SU-DHL-6 (cell line): Measurements from ENCODE around the gene NAT16.

Experiments
- H2AFZ ChIP-seq: fragments of 200-600 bp; sonication (generic); 2 replicates; pipeline ENCODE4 v1.6.1; 2014; ENCODE audit warnings: low read depth, mild to moderate bottlenecking, moderate library complexity, mixed read lengths, antibody characterized with exemption, low read length; ENCODE audit not compliant: severe bottlenecking
- H3F3A ChIP-seq: fragments of 200-600 bp; shearing (Covaris generic); 2 replicates; pipeline ENCODE4 v1.6.0; 2016; ENCODE audit warnings: antibody characterized with exemption, mild to moderate bottlenecking; ENCODE audit not compliant: insufficient read depth
- H3K27ac ChIP-seq: fragments of 200-600 bp; sonication (generic); 2 replicates; pipeline ENCODE4 v1.5.1; 2016; ENCODE audit warnings: low read depth, mild to moderate bottlenecking, low read length, moderate library complexity, mixed read lengths
- H3K27me3 ChIP-seq: fragments of 200-600 bp; sonication (generic), shearing (Covaris generic); 2 replicates; pipeline ENCODE4 v1.6.0; 2014; ENCODE audit warnings: mild to moderate bottlenecking, low read length
- H3K36me3 ChIP-seq: fragments of 200-600 bp; sonication (generic); 2 replicates; pipeline ENCODE4 v1.6.1; 2014; ENCODE audit warnings: mild to moderate bottlenecking, low read length, mixed read lengths
- H3K4me2 ChIP-seq: fragments of 300-600, 200-600 bp; shearing (Covaris generic), sonication (generic); 2 replicates; pipeline ENCODE4 v1.6.0; 2014; ENCODE audit warnings: low read length, low read depth, mild to moderate bottlenecking; ENCODE audit not compliant: poor library complexity, severe bottlenecking
- H3K4me3 ChIP-seq: fragments of 200-600 bp; sonication (generic); 2 replicates; pipeline ENCODE4 v1.5.1; 2014; ENCODE audit warnings: antibody characterized with exemption, low read length, mild to moderate bottlenecking, mixed read lengths; ENCODE audit not compliant: insufficient read depth, poor library complexity, severe bottlenecking
- H3K79me2 ChIP-seq: fragments of 200-600 bp; sonication (generic); 2 replicates; pipeline ENCODE4 v1.6.1; 2014; ENCODE audit warnings: mild to moderate bottlenecking, low read length, moderate library complexity; ENCODE audit not compliant: insufficient read depth
- H3K9ac ChIP-seq: fragments of 200-600 bp; sonication (generic); 2 replicates; pipeline ENCODE4 v1.7.0; 2014; ENCODE audit warnings: mild to moderate bottlenecking, low read length
- H3K9me2 ChIP-seq: fragments of 200-600 bp; sonication (generic); replicated peaks from 2 replicates; pipeline ENCODE4 v1.6.1; 2014; ENCODE audit warnings: low read length; ENCODE audit not compliant: insufficient read depth
- H3K9me3 ChIP-seq: fragments of 200-600 bp; sonication (generic); 2 replicates; pipeline ENCODE4 v1.6.1; 2014; ENCODE audit warnings: low read length, mixed read lengths; ENCODE audit not compliant: insufficient read depth
- H4K20me1 ChIP-seq: fragments of 200-600 bp; sonication (generic); 2 replicates; pipeline ENCODE4 v1.6.1; 2014; ENCODE audit warnings: low read depth, mild to moderate bottlenecking, antibody characterized with exemption, low read length, moderate library complexity, mixed read lengths
- CTCF ChIP-seq: fragments of 200-600 bp; sonication (generic); IDR thresholded peaks from one replicate; pipeline ENCODE4 v1.5.1; 2017; ENCODE audit warnings: antibody characterized with exemption, mild to moderate bottlenecking, low read length, moderate library complexity; ENCODE audit not compliant: insufficient read depth, poor library complexity, severe bottlenecking
- EZH2phosphoT487 ChIP-seq: fragments of 200-600 bp; sonication (generic), shearing (Covaris generic); conservative IDR thresholded peaks from 2 replicates; pipeline ENCODE4 v1.6.1; 2018; ENCODE audit warnings: mild to moderate bottlenecking, antibody characterized with exemption, low read length, moderate library complexity, mixed read lengths

The NAT16 gene

DNA sequence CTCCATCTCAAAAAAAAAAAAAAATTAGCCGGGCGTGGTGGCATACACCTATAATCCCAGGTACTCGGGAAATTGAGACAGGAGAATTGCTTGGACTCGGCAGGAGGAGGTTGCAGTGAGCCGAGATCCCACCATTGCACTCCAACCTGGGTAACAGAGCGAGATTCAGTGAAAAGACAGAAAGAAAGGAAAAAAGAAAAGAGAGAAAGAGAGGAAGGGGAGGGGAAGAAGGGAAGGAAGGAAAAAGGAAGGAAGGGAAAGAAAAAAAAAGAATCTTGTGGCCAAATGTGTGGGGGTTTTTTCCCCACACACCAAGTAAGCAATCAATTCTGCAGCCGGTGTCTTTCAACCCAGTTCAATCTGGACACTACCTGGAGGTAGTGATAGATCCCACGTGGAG lies 9.0 kb upstream of the NAT16 start:
- Histone ChIP-seq H3K9me2 (no peaks in the 10 kb centered on the region), H3K79me2 (no peaks in the 10 kb centered on the region), H3K4me3 (no peak overlapping the region), H3K9me3 (no peaks in the 10 kb centered on the region), H3F3A (no peaks in the 10 kb centered on the region), H3K4me2 (no peak overlapping the region), H3K36me3 (no peaks in the 10 kb centered on the region), H4K20me1 (no peaks in the 10 kb centered on the region), H3K27ac (no peak overlapping the region), H3K9ac (no peak overlapping the region), H2AFZ (no peak overlapping the region), H3K27me3 (no peaks in the 10 kb centered on the region)
- TF ChIP-seq EZH2phosphoT487: no peak
- no peak for TF ChIP-seq CTCF

DNA sequence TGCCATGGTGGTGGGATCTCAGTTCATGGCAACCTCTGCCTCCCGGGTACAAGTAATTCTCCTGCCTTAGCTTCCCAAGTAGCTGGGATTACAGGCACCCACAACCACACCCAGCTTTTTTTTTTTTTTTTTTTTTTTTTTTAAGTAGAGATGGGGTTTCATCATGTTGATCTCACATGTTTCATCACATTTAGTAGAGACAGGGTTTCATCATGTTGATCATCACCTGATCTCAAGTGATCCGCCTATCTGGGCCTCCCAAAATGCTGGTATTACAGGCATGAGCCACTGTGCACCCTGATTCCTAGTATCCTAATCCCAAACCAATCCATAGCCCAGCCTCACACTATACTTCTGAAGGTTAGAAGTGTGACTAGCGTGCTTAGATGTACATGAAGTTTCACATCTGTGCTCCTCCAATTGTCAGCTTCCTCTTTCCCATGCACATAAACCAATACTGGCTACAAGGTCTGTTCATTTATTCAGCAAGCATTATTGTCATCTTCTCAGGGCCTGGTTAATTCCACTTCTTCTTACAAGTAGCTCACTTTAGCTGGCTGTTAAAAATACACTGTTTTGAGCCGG lies 6.8 kb upstream of the NAT16 start:
- no peaks in the 10 kb centered on the region for H4K20me1 ChIP-seq
- TF ChIP-seq CTCF: no peak
- TF ChIP-seq EZH2phosphoT487: no peak
- no peak overlapping the region for H3K27ac ChIP-seq
- no peaks in the 10 kb centered on the region for H3K79me2 ChIP-seq
- H3K4me3 ChIP-seq: no peak overlapping the region
- no peaks in the 10 kb centered on the region for H3K9me3 ChIP-seq
- no peak overlapping the region for H3K4me2 ChIP-seq
- H3K27me3 ChIP-seq: no peaks in the 10 kb centered on the region
- H3F3A ChIP-seq: no peaks in the 10 kb centered on the region
- no peaks in the 10 kb centered on the region for H3K9me2 ChIP-seq
- H2AFZ ChIP-seq: no peak overlapping the region
- H3K9ac ChIP-seq: no peak overlapping the region
- H3K36me3 ChIP-seq: no peaks in the 10 kb centered on the region

DNA sequence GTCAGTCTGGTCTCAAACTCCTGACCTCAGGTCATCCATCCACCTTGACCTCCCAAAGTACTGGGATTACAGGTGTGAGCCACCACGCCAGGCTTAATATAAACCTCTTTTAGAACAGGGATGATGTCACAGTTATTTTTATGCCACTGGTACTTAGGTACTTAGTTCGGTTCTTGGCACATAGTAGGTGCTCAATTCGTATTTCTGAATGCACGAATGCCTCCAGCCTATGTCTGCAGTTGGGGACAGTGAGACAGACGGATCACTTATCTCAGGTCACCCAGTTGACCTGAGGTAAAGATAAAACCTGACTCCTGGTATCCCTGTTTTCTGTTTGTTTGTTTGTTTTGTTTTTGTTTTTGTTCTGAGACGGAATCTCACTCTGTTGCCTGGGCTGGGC lies 6.1 kb upstream of the NAT16 start:
- Histone ChIP-seq H3K9ac (no peak overlapping the region), H3K27ac (no peak overlapping the region), H2AFZ (no peak overlapping the region), H3K9me3 (no peaks in the 10 kb centered on the region), H3K36me3 (no peaks in the 10 kb centered on the region), H3K4me3 (no peak overlapping the region), H3K4me2 (no peak overlapping the region), H4K20me1 (no peaks in the 10 kb centered on the region), H3K27me3 (no peaks in the 10 kb centered on the region), H3K9me2 (no peaks in the 10 kb centered on the region), H3K79me2 (no peaks in the 10 kb centered on the region), H3F3A (no peaks in the 10 kb centered on the region)
- no peak for TF ChIP-seq EZH2phosphoT487
- TF ChIP-seq CTCF: no peak
